Caco-2 (cell line): ENCODE data around the gene SENP1. TPM values are rescaled to one million over a fixed set of nuclear protein-coding genes. Genes with fewer than 3 reads are reported as not detected.

Experiments used
- BruUV-seq: library from RNA; stranded (reverse); fragments of 400-500 nt; replicated peaks from 2 replicates; lab custom pipeline; 2021; lab: Mats Ljungman, UMichigan
- CTCF ChIA-PET: fragments of 300-600 bp; sonication (Branson Sonifier 250); formaldehyde crosslinking; loops from one replicate; lab custom pipeline; 2022; ENCODE audit warnings: antibody characterized with exemption; lab: Charles Lee
- POLR2A ChIA-PET: fragments of 300-600 bp; sonication (Branson Sonifier 250); formaldehyde crosslinking; loops from one replicate; lab custom pipeline; 2022; ENCODE audit warnings: antibody characterized with exemption; lab: Charles Lee
- DNase-seq, 2 experiments: peaks; one replicate each; pipeline versions ENCODE4 v3.0.0 to v3.0.0-alpha.2; 2020 to 2022
- H3K27me3 ChIP-seq: replicated peaks from 2 replicates; pipeline ENCODE4 v1.6.0; 2011; ENCODE audit warnings: low read length; ENCODE audit not compliant: control insufficient read depth, insufficient read depth
- H3K36me3 ChIP-seq: 2 replicates; pipeline ENCODE4 v1.5.1; 2011; ENCODE audit warnings: low read length; ENCODE audit not compliant: control insufficient read depth, insufficient read depth
- H3K4me1 ChIP-seq: fragments of 250-450 bp; sonication (Bioruptor Pico); 2 replicates; pipeline ENCODE4 v1.5.1; 2020; ENCODE audit warnings: mild to moderate bottlenecking
- H3K4me3 ChIP-seq: 2 replicates; pipeline ENCODE4 v1.5.1; 2011; ENCODE audit warnings: low read depth, mild to moderate bottlenecking, control low read depth, low read length
- H3K9me3 ChIP-seq: fragments of 250-450 bp; sonication (Bioruptor Pico); 2 replicates; pipeline ENCODE4 v1.5.1; 2020; ENCODE audit warnings: mild to moderate bottlenecking, moderate library complexity
- H3K27ac Mint-ChIP-seq: one replicate; pipeline ENCODE4 v1.8.0; 2022; ENCODE audit warnings: mixed read lengths; ENCODE audit not compliant: unreplicated experiment
- H3K27me3 Mint-ChIP-seq: one replicate; pipeline ENCODE4 v1.8.0; 2022; ENCODE audit warnings: mixed read lengths; ENCODE audit not compliant: insufficient read depth, unreplicated experiment
- H3K36me3 Mint-ChIP-seq: one replicate; pipeline ENCODE4 v1.8.0; 2022; ENCODE audit warnings: mild to moderate bottlenecking, mixed read lengths; ENCODE audit not compliant: insufficient read depth, unreplicated experiment
- H3K4me1 Mint-ChIP-seq: one replicate; pipeline ENCODE4 v1.8.0; 2022; ENCODE audit warnings: low read depth, mixed read lengths; ENCODE audit not compliant: unreplicated experiment
- H3K4me3 Mint-ChIP-seq: one replicate; pipeline ENCODE4 v1.8.0; 2022; ENCODE audit warnings: mild to moderate bottlenecking, moderate library complexity, mixed read lengths; ENCODE audit not compliant: unreplicated experiment
- H3K9me3 Mint-ChIP-seq: one replicate; pipeline ENCODE4 v1.8.0; 2022; ENCODE audit warnings: mixed read lengths; ENCODE audit not compliant: unreplicated experiment
- CTCF ChIP-seq, 2 experiments: fragments of 200-600 bp in 1 of 2; IDR thresholded peaks; 1 replicate in 1 of 2; 2 replicates in 1 of 2; pipeline versions ENCODE4 v1.5.1 to v1.8.0; 2011 to 2022; ENCODE audit warnings: antibody characterized with exemption in 1 of 2, control low read depth in 1 of 2, inconsistent platforms in 1 of 2, low read depth in 1 of 2, low read length in 1 of 2, mild to moderate bottlenecking in 1 of 2, moderate library complexity in 1 of 2; ENCODE audit not compliant: insufficient read depth in 1 of 2, severe bottlenecking in 1 of 2, unreplicated experiment in 1 of 2
- intact Hi-C: fragments of 100-400 bp; cut with micrococcal nuclease; formaldehyde crosslinking; loops from one replicate; pipeline ENCODE4 v1.10.0; 2022; ENCODE audit not compliant: unreplicated experiment
- total RNA-seq: library from RNA; stranded (reverse); gene quantifications from 2 replicates; pipeline ENCODE4 v1.2.3, GENCODE V29; 2022

Gene SENP1
- total RNA-seq, 1 experiment from 2014 or later: 40.4 TPM

- POLR2A ChIA-PET: no interaction called here
- peak overlapping the region; percentile 95 for H3K4me3 Mint-ChIP-seq
- TSS peak; percentile 48 for BruUV-seq
- peaks cover 30% of the 10 kb centered on the region for H3K36me3 Mint-ChIP-seq
- peak in 1 of 2 experiments; percentile 35 for TF ChIP-seq CTCF (IDR thresholded peaks at IDR 0.05; ENCODE audit: insufficient read depth in 1 of 2, low read depth in 1 of 2, low read length in 1 of 2, severe bottlenecking in 1 of 2, unreplicated experiment in 1 of 2)
- peaks cover 2% of the 10 kb centered on the region for H3K9me3 Mint-ChIP-seq
- H3K9me3 ChIP-seq: no peaks in the 10 kb centered on the region
- H3K4me1 Mint-ChIP-seq: peaks cover 8% of the 10 kb centered on the region
- H3K4me3 ChIP-seq: peak overlapping the region; percentile 50
- CTCF ChIA-PET: interaction anchor here (0.8 to 2.1 kb wide), 4 partner anchors 14 to 58 kb away, joined by 3 to 9 read pairs (median 6); no protein-coding TSS in a partner anchor
- DNase-seq: peak; percentile 42
- no peaks in the 10 kb centered on the region for H3K27me3 Mint-ChIP-seq
- intact Hi-C loops: loop anchor here (5.0 kb wide), 2 partner anchors 96 to 164 kb away; no protein-coding TSS in a partner anchor
- peaks cover 23% of the 10 kb centered on the region for H3K4me1 ChIP-seq
- no peaks in the 10 kb centered on the region for H3K27me3 ChIP-seq
- peak overlapping the region; percentile 92 for H3K27ac Mint-ChIP-seq
- H3K36me3 ChIP-seq: no peaks in the 10 kb centered on the region
These were observed 102.4 kb downstream of the SENP1 start for GRCh38 chr12:48003226-48004052.

GRCh38 chr12:48002773-48003218, 103.1 kb downstream of the SENP1 start:
- no peaks in the 10 kb centered on the region for H3K27me3 ChIP-seq
- DNase-seq: peak; percentile 77 to 81
- POLR2A ChIA-PET: interaction anchor here (1.1 to 2.1 kb wide), 3 partner anchors 20 to 98 kb away, joined by 5 to 33 read pairs (median 6); partner anchors contain the start of gene VDR
- H3K4me3 ChIP-seq: peak overlapping the region; percentile 50
- Mint-ChIP-seq H3K4me3 (peak overlapping the region; percentile 95), H3K36me3 (peaks cover 36% of the 10 kb centered on the region), H3K27me3 (no peaks in the 10 kb centered on the region), H3K9me3 (no peaks in the 10 kb centered on the region), H3K27ac (peak overlapping the region; percentile 92), H3K4me1 (peaks cover 8% of the 10 kb centered on the region)
- intact Hi-C loops: loop anchor here (1.0 to 5.0 kb wide), 3 partner anchors 35 to 165 kb away; no protein-coding TSS in a partner anchor
- BruUV-seq: TSS peak; percentile 84
- CTCF ChIA-PET: interaction anchor here (0.8 to 2.1 kb wide), 6 partner anchors 14 to 98 kb away, joined by 3 to 9 read pairs (median 4); partner anchors contain the start of gene VDR
- TF ChIP-seq CTCF (IDR thresholded peaks at IDR 0.05; ENCODE audit: insufficient read depth in 1 of 2, low read depth in 1 of 2, low read length in 1 of 2, severe bottlenecking in 1 of 2, unreplicated experiment in 1 of 2): peak in 1 of 2 experiments; percentile 31
- H3K9me3 ChIP-seq: no peaks in the 10 kb centered on the region
- no peaks in the 10 kb centered on the region for H3K36me3 ChIP-seq
- peaks cover 23% of the 10 kb centered on the region for H3K4me1 ChIP-seq

- DNase-seq: no peak
- no TSS peak for BruUV-seq
- ChIA-PET POLR2A (interaction anchor here (0.6 to 2.1 kb wide), 6 partner anchors 15 to 97 kb away, joined by 3 to 33 read pairs (median 5); partner anchors contain the start of gene VDR), CTCF (interaction anchor here (0.6 to 2.1 kb wide), 10 partner anchors 15 to 1629 kb away, joined by 3 to 9 read pairs (median 4); partner anchors contain the start of genes TMEM106C and VDR)
- no peaks in the 10 kb centered on the region for H3K36me3 ChIP-seq
- peak overlapping the region; percentile 95 for H3K4me3 Mint-ChIP-seq
- H3K9me3 Mint-ChIP-seq: no peaks in the 10 kb centered on the region
- H3K4me1 Mint-ChIP-seq: peaks cover 8% of the 10 kb centered on the region
- peaks cover 23% of the 10 kb centered on the region for H3K4me1 ChIP-seq
- peak overlapping the region; percentile 50 for H3K4me3 ChIP-seq
- no peaks in the 10 kb centered on the region for H3K27me3 Mint-ChIP-seq
- H3K27me3 ChIP-seq: no peaks in the 10 kb centered on the region
- H3K9me3 ChIP-seq: no peaks in the 10 kb centered on the region
- H3K36me3 Mint-ChIP-seq: peaks cover 39% of the 10 kb centered on the region
- TF ChIP-seq CTCF (IDR thresholded peaks at IDR 0.05; ENCODE audit: insufficient read depth in 1 of 2, low read depth in 1 of 2, low read length in 1 of 2, severe bottlenecking in 1 of 2, unreplicated experiment in 1 of 2): no peak
- intact Hi-C loops: loop anchor here (1.0 to 5.0 kb wide), 3 partner anchors 35 to 165 kb away; no protein-coding TSS in a partner anchor
- H3K27ac Mint-ChIP-seq: peak overlapping the region; percentile 92
These were observed 103.5 kb downstream of the SENP1 start for GRCh38 chr12:48002414-48002730.
